ENCODE results near the gene CCDC152.

Gene CCDC152

GRCh38 chr5:42798284-42799240, 41.9 kb downstream of the CCDC152 start:
- TF ChIP-seq, protein P1, sequence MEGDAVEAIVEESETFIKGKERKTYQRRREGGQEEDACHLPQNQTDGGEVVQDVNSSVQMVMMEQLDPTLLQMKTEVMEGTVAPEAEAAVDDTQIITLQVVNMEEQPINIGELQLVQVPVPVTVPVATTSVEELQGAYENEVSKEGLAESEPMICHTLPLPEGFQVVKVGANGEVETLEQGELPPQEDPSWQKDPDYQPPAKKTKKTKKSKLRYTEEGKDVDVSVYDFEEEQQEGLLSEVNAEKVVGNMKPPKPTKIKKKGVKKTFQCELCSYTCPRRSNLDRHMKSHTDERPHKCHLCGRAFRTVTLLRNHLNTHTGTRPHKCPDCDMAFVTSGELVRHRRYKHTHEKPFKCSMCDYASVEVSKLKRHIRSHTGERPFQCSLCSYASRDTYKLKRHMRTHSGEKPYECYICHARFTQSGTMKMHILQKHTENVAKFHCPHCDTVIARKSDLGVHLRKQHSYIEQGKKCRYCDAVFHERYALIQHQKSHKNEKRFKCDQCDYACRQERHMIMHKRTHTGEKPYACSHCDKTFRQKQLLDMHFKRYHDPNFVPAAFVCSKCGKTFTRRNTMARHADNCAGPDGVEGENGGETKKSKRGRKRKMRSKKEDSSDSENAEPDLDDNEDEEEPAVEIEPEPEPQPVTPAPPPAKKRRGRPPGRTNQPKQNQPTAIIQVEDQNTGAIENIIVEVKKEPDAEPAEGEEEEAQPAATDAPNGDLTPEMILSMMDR (IDR thresholded peaks at IDR 0.05; ENCODE audit: low read depth, low read length) = no peak
- no peak for DNase-seq (ENCODE audit: extremely low read depth, low read depth)

DNA sequence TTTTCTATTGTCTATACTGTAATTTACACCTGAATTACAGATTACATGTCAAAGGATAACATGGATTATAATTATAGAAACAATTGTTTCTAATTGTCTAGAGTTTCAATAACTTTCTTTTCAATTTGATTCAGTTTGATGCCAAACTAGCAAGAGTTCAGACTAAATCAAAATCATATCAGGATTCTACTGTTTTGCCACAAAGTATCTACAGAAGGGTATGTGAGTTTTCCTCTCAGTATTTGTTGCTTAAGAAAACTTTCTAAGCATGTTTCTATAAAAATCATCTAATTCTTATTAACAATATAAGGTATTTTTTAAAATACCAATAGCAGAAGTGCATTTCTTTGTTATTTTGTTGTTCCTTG, 42.6 kb downstream of the CCDC152 start:
- no peak for DNase-seq (ENCODE audit: extremely low read depth, low read depth)
- TF ChIP-seq, protein P1 (IDR thresholded peaks at IDR 0.05; ENCODE audit: low read depth, low read length) = no peak

DNA sequence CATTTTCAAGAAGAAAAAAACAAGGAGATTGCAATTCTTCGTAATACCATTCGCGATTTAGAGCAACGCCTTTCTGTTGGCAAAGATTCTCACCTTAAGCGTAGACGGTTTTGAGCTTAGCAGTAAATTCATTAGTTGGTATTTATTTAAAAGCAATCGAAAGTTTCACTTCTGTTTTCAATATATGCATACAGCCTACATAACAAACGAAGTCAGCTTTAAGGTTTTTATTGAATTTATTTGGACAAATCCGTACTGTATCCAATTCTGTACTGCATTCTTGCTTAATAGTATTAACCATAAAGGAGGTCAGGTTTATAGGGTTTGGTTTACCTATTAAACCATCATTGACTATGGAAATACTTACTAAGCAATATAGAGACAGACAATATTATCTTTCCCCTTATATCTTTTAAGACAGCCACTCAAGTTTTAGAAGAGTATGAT, 43.1 kb downstream of the CCDC152 start:
- no peak for DNase-seq (ENCODE audit: extremely low read depth, low read depth)
- TF ChIP-seq, protein P1 (IDR thresholded peaks at IDR 0.05; ENCODE audit: low read depth, low read length) = no peak

- no peak for DNase-seq (ENCODE audit: extremely low read depth, low read depth)
- TF ChIP-seq, protein P1 (IDR thresholded peaks at IDR 0.05; ENCODE audit: low read depth, low read length) = no peak
Observed at GRCh38 chr5:42800748-42801330, 44.2 kb downstream of the CCDC152 start.

DNA sequence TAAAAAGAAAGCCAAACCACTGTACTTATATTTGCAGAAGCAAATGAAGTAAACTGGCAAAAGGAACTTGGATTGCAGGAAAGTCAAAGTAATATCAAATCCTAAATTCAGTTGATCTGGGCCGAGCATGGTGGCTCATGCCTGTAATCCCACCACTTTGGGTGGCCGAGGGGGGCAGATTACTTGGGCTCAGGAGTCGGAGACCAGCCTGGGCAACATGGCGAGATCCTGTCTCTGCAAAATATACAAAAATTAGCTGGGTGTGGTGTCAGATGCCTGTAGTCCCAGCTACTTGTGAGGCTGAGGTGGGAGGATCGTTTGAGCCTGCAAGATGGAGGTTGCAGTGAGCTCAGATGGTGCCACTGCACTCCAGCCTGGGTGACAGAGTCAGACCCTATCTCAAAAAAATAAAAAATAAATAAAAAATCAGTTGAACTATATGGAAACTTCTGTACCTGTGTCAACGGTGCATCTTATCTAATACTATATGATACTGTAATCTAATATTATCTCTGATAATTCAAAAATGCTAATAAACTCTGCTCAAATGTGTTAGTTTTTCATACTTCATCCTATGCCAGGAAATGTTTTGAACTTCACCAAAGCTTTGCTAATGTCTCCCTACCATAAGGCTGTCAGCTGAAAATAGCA, 45.0 kb downstream of the CCDC152 start:
- no peak for DNase-seq (ENCODE audit: extremely low read depth, low read depth)
- TF ChIP-seq, protein P1 (IDR thresholded peaks at IDR 0.05; ENCODE audit: low read depth, low read length) = no peak

GRCh38 chr5:42804717-42805339, 48.2 kb downstream of the CCDC152 start:
- no peak for DNase-seq (ENCODE audit: extremely low read depth, low read depth)
- TF ChIP-seq, protein P1 (IDR thresholded peaks at IDR 0.05; ENCODE audit: low read depth, low read length) = no peak
